Dedifferentiated amniotic fluid mesenchymal stem cell (primary cell): ENCODE data around the gene EDARADD.
"Not testable (repeated sequence)": the region's sequence is repeated elsewhere in the genome, so short reads cannot be mapped to it uniquely, and the experiment has no call there.

Source experiments
- DNase-seq: peaks from one replicate; pipeline ENCODE4 v3.0.0-alpha.2; 2016; ENCODE audit errors: extremely low spot score

EDARADD gene

GRCh38 chr1:236486356-236487002 lies 92.4 kb downstream of the EDARADD start:
- DNase-seq, result no peak

GRCh38 chr1:236489161-236489560 lies 95.1 kb downstream of the EDARADD start:
- DNase-seq, result not testable (repeated sequence)

GRCh38 chr1:236489710-236490377 lies 95.8 kb downstream of the EDARADD start:
- peak; percentile 71 for DNase-seq

- DNase-seq, result no peak
These were observed 97.5 kb downstream of the EDARADD start for GRCh38 chr1:236491469-236492136.

- DNase-seq, result no peak
These were observed 98.3 kb downstream of the EDARADD start for GRCh38 chr1:236492378-236492777.

GRCh38 chr1:236494082-236494481 lies 100.0 kb downstream of the EDARADD start:
- no peak for DNase-seq

GRCh38 chr1:236494586-236495466 lies 100.7 kb downstream of the EDARADD start:
- no peak for DNase-seq

- DNase-seq, result no peak
These were observed 101.5 kb downstream of the EDARADD start for GRCh38 chr1:236495467-236496112.

GRCh38 chr1:236497908-236498307 lies 103.8 kb downstream of the EDARADD start:
- no peak for DNase-seq

GRCh38 chr1:236501093-236501492 lies 107.0 kb downstream of the EDARADD start:
- no peak for DNase-seq

- no peak for DNase-seq
These were observed 108.5 kb downstream of the EDARADD start for GRCh38 chr1:236502579-236502971.

GRCh38 chr1:236502972-236503639 lies 109.0 kb downstream of the EDARADD start:
- DNase-seq, result peak; percentile 54

GRCh38 chr1:236504338-236504737 lies 110.3 kb downstream of the EDARADD start:
- not testable (repeated sequence) for DNase-seq

GRCh38 chr1:236507022-236507700 lies 113.1 kb downstream of the EDARADD start:
- DNase-seq, result peak; percentile 67

GRCh38 chr1:236508593-236509027 lies 114.5 kb downstream of the EDARADD start:
- DNase-seq, result no peak

- no peak for DNase-seq
These were observed 115.1 kb downstream of the EDARADD start for GRCh38 chr1:236509203-236509602.

- no peak for DNase-seq
These were observed 115.7 kb downstream of the EDARADD start for GRCh38 chr1:236509647-236510401.

- no peak for DNase-seq
These were observed 117.8 kb downstream of the EDARADD start for GRCh38 chr1:236511735-236512418.
